Tibial nerve (tissue), 4 donors: ENCODE data around the gene CDON. TPM values are rescaled to one million over a fixed set of nuclear protein-coding genes. Genes with fewer than 3 reads are reported as not detected.

ENCODE experiments used
- DNase-seq, 2 donors: peaks; one replicate each; pipeline ENCODE4 v3.0.0-alpha.2; 2019; ENCODE audit warnings: low spot score in 2 of 2
- H3K27ac ChIP-seq, 4 donors: fragments of 200-600 bp; sonication (generic) in 3 of 4; one replicate each; pipeline ENCODE4 v1.5.1; 2017 to 2019; ENCODE audit warnings: mild to moderate bottlenecking in 1 of 4
- H3K27me3 ChIP-seq, 2 donors: fragments of 200-600 bp; sonication (generic) in 1 of 2; one replicate each; pipeline versions ENCODE4 v1.5.1 to v1.6.0; 2017 to 2019
- H3K36me3 ChIP-seq, 3 donors: fragments of 200-600 bp; sonication (generic); one replicate each; pipeline ENCODE4 v1.5.1; 2018 to 2019
- H3K4me1 ChIP-seq, 4 donors: fragments of 200-600 bp; sonication (generic) in 3 of 4; one replicate each; pipeline ENCODE4 v1.5.1; 2017 to 2019
- H3K4me3 ChIP-seq, 4 donors: fragments of 200-600 bp; sonication (generic) in 3 of 4; one replicate each; pipeline ENCODE4 v1.5.1; 2017 to 2019; ENCODE audit warnings: mild to moderate bottlenecking in 1 of 4, moderate library complexity in 1 of 4
- H3K9me3 ChIP-seq, 4 donors: fragments of 200-600 bp; sonication (generic) in 3 of 4; one replicate each; pipeline ENCODE4 v1.5.1; 2017 to 2019
- CTCF ChIP-seq, 5 experiments: fragments of 200-600 bp in 3 of 5; fragments of 450-650 bp in 2 of 5; sonication (generic) in 3 of 5; IDR thresholded peaks; one replicate each; pipeline ENCODE4 v1.5.1; 2016 to 2019; ENCODE audit warnings: antibody characterized with exemption in 5 of 5, mild to moderate bottlenecking in 3 of 5, moderate library complexity in 2 of 5
- EP300 ChIP-seq, 2 donors: sonication (generic); formaldehyde crosslinking; IDR thresholded peaks; one replicate each; pipeline ENCODE4 v1.6.1; 2017; ENCODE audit warnings: antibody characterized with exemption in 2 of 2, mild to moderate bottlenecking in 1 of 2
- POLR2A ChIP-seq, 2 donors: fragments of 450-650 bp; IDR thresholded peaks; one replicate each; pipeline ENCODE4 v1.6.1; 2017; ENCODE audit warnings: antibody characterized with exemption in 2 of 2, mild to moderate bottlenecking in 2 of 2, moderate library complexity in 2 of 2
- WGBS, 2 donors: methylation state at CpG; one replicate each; pipeline ENCODE4 v1.1.5; 2018; 5-methylcytosine and 5-hydroxymethylcytosine counted together
- total RNA-seq, 4 donors: library from RNA; depleted of rRNA; stranded (reverse); fragments of >200 nt; gene quantifications; one replicate each; pipeline ENCODE4 v1.1.0, GENCODE V29; 2016

The CDON gene
- total RNA-seq, 4 donors from 2014 or later, result 14.4 to 25.9 (median 15.3) TPM

- no peak overlapping the region for H3K4me3 ChIP-seq
- no peak overlapping the region for H3K27ac ChIP-seq
- 87 to 95% methylated on average over 5 of the region's 5 CpGs for WGBS, 2 donors
- H3K9me3 ChIP-seq, result no peaks in the 10 kb centered on the region
- DNase-seq, result no peak
- H3K36me3 ChIP-seq, result no peaks in the 10 kb centered on the region
- peaks cover 0 to 14% (median 0%) of the 10 kb centered on the region in 4 donors for H3K4me1 ChIP-seq
- TF ChIP-seq POLR2A (IDR thresholded peaks at IDR 0.05) (no peak), CTCF (IDR thresholded peaks at IDR 0.05) (no peak)
- H3K27me3 ChIP-seq, result no peaks in the 10 kb centered on the region
Observed at GRCh38 chr11:126101930-126102283, 39.2 kb upstream of the CDON start.

DNA sequence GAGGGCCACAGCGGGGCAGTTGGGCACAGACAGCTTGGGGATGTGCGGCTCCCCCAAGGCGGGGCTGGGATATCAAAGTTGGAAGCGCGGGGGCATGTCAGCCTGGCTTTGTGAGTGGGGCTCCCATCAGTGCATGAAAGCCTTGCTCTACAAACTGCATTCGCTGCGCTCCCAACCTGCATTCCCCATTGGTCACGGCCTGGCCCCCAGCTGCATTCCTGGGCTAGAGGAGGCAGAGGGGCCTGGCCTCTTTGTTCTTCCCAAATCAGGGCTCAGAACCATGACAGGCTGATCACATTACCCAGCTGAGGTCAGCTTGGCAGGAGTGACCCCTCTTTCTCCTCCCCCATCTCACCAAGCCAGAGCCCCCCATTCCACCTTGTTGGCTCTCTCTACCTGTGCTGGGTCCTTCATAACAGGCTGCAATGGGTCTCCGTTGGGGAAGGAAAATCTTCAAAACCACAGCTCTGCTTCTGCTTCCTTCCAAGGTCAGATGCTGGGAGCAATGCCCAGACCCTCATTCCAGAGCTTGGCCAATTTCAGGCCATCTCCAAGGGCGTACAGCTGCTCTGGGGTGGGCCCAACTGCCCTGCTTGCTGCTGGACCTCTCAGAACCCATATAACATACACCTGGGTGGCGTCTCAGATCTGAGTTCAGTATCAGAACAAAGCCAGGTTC, 38.7 kb upstream of the CDON start:
- Histone ChIP-seq H3K4me1 (peaks cover 0 to 14% (median 0%) of the 10 kb centered on the region in 4 donors), H3K27me3 (no peaks in the 10 kb centered on the region), H3K36me3 (no peaks in the 10 kb centered on the region), H3K9me3 (no peaks in the 10 kb centered on the region), H3K4me3 (no peak overlapping the region), H3K27ac (no peak overlapping the region)
- no peak for TF ChIP-seq POLR2A (IDR thresholded peaks at IDR 0.05)
- TF ChIP-seq EP300 (IDR thresholded peaks at IDR 0.05), result no peak
- TF ChIP-seq CTCF (IDR thresholded peaks at IDR 0.05), result no peak
- 81 to 84% methylated on average over 11 of the region's 11 CpGs for WGBS, 2 donors
- DNase-seq, result no peak

DNA sequence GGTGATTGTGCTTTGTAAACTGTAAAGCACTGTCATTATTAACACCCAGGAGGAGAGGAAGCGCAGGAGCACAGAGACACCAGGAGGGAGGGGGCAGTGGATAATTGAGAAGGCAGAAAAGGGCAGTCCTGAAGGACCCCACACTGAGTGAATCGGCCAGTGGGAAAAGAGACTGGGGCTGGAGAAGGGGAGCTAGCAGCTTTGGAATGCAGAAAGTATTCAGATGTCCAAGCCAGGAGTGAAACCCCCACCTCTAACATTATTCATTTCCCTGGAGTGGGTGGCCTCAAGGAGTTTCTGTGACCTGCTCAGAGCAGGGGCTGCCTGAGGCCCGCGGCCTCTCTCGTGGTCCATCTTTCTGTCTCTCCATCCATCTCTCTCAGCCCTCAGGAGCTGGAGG, 38.0 kb upstream of the CDON start:
- Histone ChIP-seq H3K4me3 (no peak overlapping the region), H3K27me3 (no peaks in the 10 kb centered on the region), H3K36me3 (no peaks in the 10 kb centered on the region), H3K9me3 (no peaks in the 10 kb centered on the region), H3K4me1 (peaks cover 0 to 14% (median 0%) of the 10 kb centered on the region in 4 donors), H3K27ac (no peak overlapping the region)
- no peak for DNase-seq
- 60 to 63% methylated on average over 5 of the region's 5 CpGs for WGBS, 2 donors
- TF ChIP-seq EP300 (IDR thresholded peaks at IDR 0.05) (no peak), CTCF (IDR thresholded peaks at IDR 0.05) (no peak), POLR2A (IDR thresholded peaks at IDR 0.05) (no peak)

DNA sequence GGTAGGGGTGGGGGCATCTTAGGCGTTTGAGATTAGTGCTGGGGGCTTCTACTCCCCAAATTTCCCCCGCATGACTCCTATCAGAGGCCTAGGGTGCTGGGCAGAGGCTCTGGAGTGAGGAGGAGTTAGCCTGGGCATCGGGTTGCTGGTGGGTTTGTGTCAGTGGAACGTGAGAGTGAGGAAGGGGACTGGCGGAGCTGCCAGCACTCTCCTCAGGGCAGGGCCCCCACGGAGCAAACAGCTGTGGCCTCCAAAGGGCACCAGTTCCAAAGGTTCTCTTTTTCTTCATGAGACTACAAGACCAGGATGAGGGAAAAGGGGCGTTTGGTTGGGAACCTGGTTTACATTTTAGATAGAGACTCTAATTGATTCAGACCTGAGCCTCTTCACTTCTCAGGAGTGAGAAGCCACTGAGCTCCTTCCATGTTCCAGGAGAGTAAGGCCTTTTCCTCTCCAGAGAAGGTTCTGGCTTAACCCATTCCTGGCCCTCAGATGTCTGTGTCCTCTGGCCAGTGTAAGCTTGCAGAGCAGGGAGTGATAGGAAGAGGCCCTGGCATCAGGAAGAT, 35.6 kb upstream of the CDON start:
- no peak for DNase-seq
- WGBS, 2 donors, result 73 to 77% methylated on average over 7 of the region's 7 CpGs
- no peak for TF ChIP-seq POLR2A (IDR thresholded peaks at IDR 0.05)
- no peak for TF ChIP-seq CTCF (IDR thresholded peaks at IDR 0.05)
- TF ChIP-seq EP300 (IDR thresholded peaks at IDR 0.05), result no peak

GRCh38 chr11:126095745-126096144, 33.1 kb upstream of the CDON start:
- no peaks in the 10 kb centered on the region for H3K36me3 ChIP-seq
- WGBS, 2 donors, result 89 to 92% methylated on average over 4 of the region's 4 CpGs
- no peak for DNase-seq

More for the DNA sequence above, 35.6 kb upstream of the CDON start:
- no peaks in the 10 kb centered on the region for H3K36me3 ChIP-seq
- H3K9me3 ChIP-seq, result no peaks in the 10 kb centered on the region
- no peak overlapping the region for H3K4me3 ChIP-seq
- H3K27ac ChIP-seq, result no peak overlapping the region
- no peaks in the 10 kb centered on the region for H3K27me3 ChIP-seq
- H3K4me1 ChIP-seq, result peaks cover 0 to 14% (median 0%) of the 10 kb centered on the region in 4 donors

More at GRCh38 chr11:126095745-126096144, 33.1 kb upstream of the CDON start:
- no peaks in the 10 kb centered on the region for H3K9me3 ChIP-seq
- H3K27ac ChIP-seq, result no peak overlapping the region
- no peak overlapping the region for H3K4me3 ChIP-seq
- TF ChIP-seq EP300 (IDR thresholded peaks at IDR 0.05), result no peak
- TF ChIP-seq CTCF (IDR thresholded peaks at IDR 0.05), result no peak
- no peak for TF ChIP-seq POLR2A (IDR thresholded peaks at IDR 0.05)
- H3K27me3 ChIP-seq, result no peaks in the 10 kb centered on the region
- no peaks in the 10 kb centered on the region for H3K4me1 ChIP-seq
